Cardiac atrium fibroblast (primary cell): ENCODE measurements around the gene LIN52. TPM values are rescaled to one million over a fixed set of nuclear protein-coding genes. Genes with fewer than 3 reads are reported as not detected.

Experiments
- total RNA-seq: library from RNA; depleted of rRNA; stranded (reverse); fragments of >200 nt; gene quantifications from 2 replicates; pipeline ENCODE4 v1.2.3, GENCODE V29; 2015

The LIN52 gene
- total RNA-seq: 4.2 and 5.2 TPM in 2 replicates

GRCh38 chr14:74084277-74085046 is at the start of gene LIN52, which contains the start of gene ALDH6A1:
Gene LIN52 (plus strand): TSS chr14:74084956. CDS start chr14:74084975, 19 bp downstream.
Gene ALDH6A1 (minus strand): TSS chr14:74084453. CDS start chr14:74084394, 59 bp downstream.

GRCh38 chr14:74238974-74239847 is 154.5 kb downstream of the LIN52 start, which contains the start of gene VSX2:
Gene VSX2 (plus strand): TSS chr14:74239449. CDS start chr14:74239562, 113 bp downstream.

Other genes starting within 250 kb of the LIN52 start
- 6.9 and 8.3 TPM in 2 replicates for gene PTGR2, start 233.1 kb upstream of the LIN52 start, total RNA-seq
- 40.3 and 42.6 TPM in 2 replicates for gene ZNF410, start 198.1 kb upstream of the LIN52 start, total RNA-seq
- 2.5 and 3.1 TPM in 2 replicates for gene FAM161B, start 134.9 kb upstream of the LIN52 start, total RNA-seq
- 12.6 and 13.9 TPM in 2 replicates for gene COQ6, start 134.7 kb upstream of the LIN52 start, total RNA-seq
- 6.8 and 7.2 TPM in 2 replicates for gene ENTPD5, start 65.7 kb upstream of the LIN52 start, total RNA-seq
- gene BBOF1, start 65.6 kb upstream of the LIN52 start, total RNA-seq: 3.8 and 5.7 TPM in 2 replicates
- gene ALDH6A1, start 503 bp upstream of the LIN52 start, total RNA-seq: 17.2 and 20.0 TPM in 2 replicates
- gene VSX2, start 154.5 kb downstream of the LIN52 start, total RNA-seq: not detected in 2 replicates
- 17.7 and 39.5 TPM in 2 replicates for gene ABCD4, start 218.0 kb downstream of the LIN52 start, total RNA-seq